Naive thymus-derived CD8-positive, alpha-beta T cell (primary cell): ENCODE data around the gene VDR. TPM values are rescaled to one million over a fixed set of nuclear protein-coding genes. Genes with fewer than 3 reads are reported as not detected.

ENCODE experiments used
- ATAC-seq, 2 donors: fragments of 150-1000 bp; cut with Tn5 transposase in 1 of 2; sonication (Bioruptor Pico), chemical (Tn5 transposase) in 1 of 2; 1 replicate in 1 of 2; 2 replicates in 1 of 2; pipeline ENCODE4 v1.10.0; 2021; ENCODE audit warnings: mild to moderate bottlenecking in 2 of 2, moderate library complexity in 2 of 2
- POLR2A ChIA-PET: fragments of 350-600 bp; sonication (Branson Sonifier 250); formaldehyde crosslinking; loops from one replicate; lab custom pipeline; 2021; ENCODE audit warnings: antibody characterized with exemption; lab: Charles Lee
- DNase-seq, 10 donors: peaks; one replicate each; pipeline versions ENCODE4 v3.0.0 to v3.0.0-alpha.2; 2020 to 2022
- H3K27ac Mint-ChIP-seq, 10 donors: one replicate each; pipeline ENCODE4 v1.8.0; 2020 to 2022; ENCODE audit warnings: mild to moderate bottlenecking in 10 of 10, mixed read lengths in 10 of 10, moderate library complexity in 4 of 10, inconsistent platforms in 1 of 10
- H3K27me3 Mint-ChIP-seq, 5 donors: one replicate each; pipeline ENCODE4 v1.8.0; 2021 to 2022; ENCODE audit warnings: mixed read lengths in 5 of 5
- H3K36me3 Mint-ChIP-seq, 3 donors: one replicate each; pipeline ENCODE4 v1.8.0; 2020 to 2022; ENCODE audit warnings: mixed read lengths in 3 of 3, mild to moderate bottlenecking in 2 of 3, inconsistent platforms in 1 of 3
- H3K4me1 Mint-ChIP-seq, 4 donors: one replicate each; pipeline ENCODE4 v1.8.0; 2021 to 2022; ENCODE audit warnings: mixed read lengths in 4 of 4
- H3K4me3 Mint-ChIP-seq, 10 donors: one replicate each; pipeline ENCODE4 v1.8.0; 2020 to 2022; ENCODE audit warnings: mild to moderate bottlenecking in 10 of 10, mixed read lengths in 10 of 10, moderate library complexity in 6 of 10, inconsistent platforms in 1 of 10
- H3K9me3 Mint-ChIP-seq, 9 donors: one replicate each; pipeline ENCODE4 v1.8.0; 2020 to 2022; ENCODE audit warnings: mixed read lengths in 9 of 9, mild to moderate bottlenecking in 3 of 9, inconsistent platforms in 1 of 9, moderate library complexity in 1 of 9
- polyA plus RNA-seq, 3 donors: library from polyadenylated mRNA; unstranded; fragments of 300-500 nt; fragmentation: Illumina TruSeq; gene quantifications; one replicate each; pipeline ENCODE4 v1.2.3, GENCODE V29; 2021
- total RNA-seq, 8 experiments: library from RNA in 2 of 8; stranded (reverse) in 2 of 8; gene quantifications; one replicate each; pipeline ENCODE4 v1.2.3 and lab custom pipeline; 2021 to 2026

Gene VDR
- total and polyA plus RNA-seq, 5 experiments from 2014 or later = 0.49 to 0.73 TPM; not detected in 3

DNA sequence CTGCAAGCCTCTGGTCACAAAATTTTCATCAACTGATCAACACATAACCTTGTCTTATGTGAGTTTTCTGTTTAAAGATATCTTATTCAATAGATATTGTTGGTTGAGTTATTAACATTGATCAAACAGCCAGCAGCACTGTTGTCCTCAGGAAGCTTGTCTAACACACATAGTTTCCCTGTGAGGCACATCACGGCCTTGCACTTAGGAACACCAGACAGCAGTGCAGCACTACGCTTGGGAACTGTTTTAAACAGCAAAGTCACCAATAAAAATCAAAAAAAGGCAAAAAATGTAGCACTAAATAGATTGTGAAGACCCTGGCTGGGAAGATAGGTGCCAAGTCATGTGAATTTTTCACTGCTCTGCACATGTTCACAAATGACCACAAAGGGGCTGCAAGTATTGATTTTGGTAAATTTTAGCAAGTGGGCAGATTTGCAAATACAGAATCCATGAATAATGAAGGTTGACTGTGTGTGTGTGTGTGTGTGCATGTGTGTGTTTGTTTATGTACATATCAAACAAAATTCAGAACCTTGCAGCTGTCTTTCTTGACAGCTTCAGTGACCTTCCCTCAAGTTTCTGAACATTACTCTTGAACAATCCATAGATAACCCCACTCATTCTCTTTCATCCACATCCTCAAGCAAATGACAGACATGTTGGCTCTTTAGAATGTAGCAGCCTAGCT is 28.9 kb downstream of the VDR start:
- POLR2A ChIA-PET = no interaction called here
- H3K4me1 Mint-ChIP-seq = peaks cover 0 to 4% (median 2%) of the 10 kb centered on the region in 4 donors
- no peak overlapping the region for H3K4me3 Mint-ChIP-seq
- no peak for DNase-seq
- H3K27me3 Mint-ChIP-seq = peaks cover 0 to 11% (median 0%) of the 10 kb centered on the region in 5 donors
- no peak for ATAC-seq
- H3K36me3 Mint-ChIP-seq = no peaks in the 10 kb centered on the region
- no peaks in the 10 kb centered on the region for H3K9me3 Mint-ChIP-seq
- no peak overlapping the region for H3K27ac Mint-ChIP-seq

DNA sequence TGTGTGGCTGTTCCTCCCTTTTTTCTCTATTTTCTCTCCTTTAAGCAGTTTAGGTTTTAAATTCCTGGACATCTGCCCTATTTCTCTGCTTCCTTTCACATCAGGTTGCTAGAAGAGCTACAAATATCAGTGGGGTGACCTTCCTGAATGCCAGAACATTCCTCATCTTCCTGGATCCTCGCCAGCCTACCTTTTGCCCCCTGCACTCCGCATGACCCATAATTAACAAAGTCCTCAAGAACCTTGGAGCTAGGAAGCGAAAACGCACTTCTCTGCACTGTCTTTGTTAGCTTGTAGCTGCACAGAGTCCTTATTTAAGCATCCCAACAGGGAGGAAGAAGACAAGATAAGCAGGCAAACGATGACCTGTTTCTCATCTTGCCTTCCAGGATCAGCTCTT is 30.5 kb downstream of the VDR start:
- H3K27ac Mint-ChIP-seq = peak overlapping the region in 1 of 10 donors; percentile 53
- no peak overlapping the region for H3K4me3 Mint-ChIP-seq
- H3K27me3 Mint-ChIP-seq = peaks cover 0 to 11% (median 0%) of the 10 kb centered on the region in 5 donors
- H3K4me1 Mint-ChIP-seq = peaks cover 0 to 11% (median 2%) of the 10 kb centered on the region in 4 donors
- no peak for ATAC-seq
- POLR2A ChIA-PET = no interaction called here
- no peaks in the 10 kb centered on the region for H3K36me3 Mint-ChIP-seq
- DNase-seq = no peak
- no peaks in the 10 kb centered on the region for H3K9me3 Mint-ChIP-seq

DNA sequence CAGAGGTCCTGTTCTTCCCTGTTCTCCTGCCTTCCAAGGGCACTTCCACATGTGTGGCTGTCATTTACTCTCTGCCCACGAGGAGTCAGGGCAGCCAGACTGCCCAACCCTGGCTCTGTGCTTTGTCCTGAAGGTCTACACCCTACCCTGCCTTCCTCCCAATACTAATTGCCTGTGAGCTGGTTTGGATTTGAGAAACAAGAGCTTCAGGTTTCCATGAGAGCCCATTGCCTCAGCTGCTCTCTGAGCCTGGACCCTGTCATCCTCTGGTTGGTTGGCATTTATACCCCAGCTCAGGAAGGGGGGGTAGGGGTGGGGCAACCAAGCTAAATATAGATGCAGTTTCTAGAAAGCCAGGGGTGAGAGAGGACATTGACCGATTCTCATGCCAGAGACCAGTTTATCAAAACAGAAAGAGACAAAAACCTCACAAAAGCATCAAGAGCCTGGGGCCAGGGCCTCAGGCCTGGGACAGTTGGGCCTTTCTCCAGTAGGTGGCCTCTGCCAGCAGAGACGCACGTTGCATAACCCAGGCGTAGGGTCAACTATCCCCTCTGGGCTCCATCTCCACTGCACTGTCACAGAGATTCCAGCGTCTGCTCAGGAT is 34.5 kb downstream of the VDR start:
- H3K4me1 Mint-ChIP-seq = peaks cover 0 to 26% (median 0%) of the 10 kb centered on the region in 4 donors
- POLR2A ChIA-PET = interaction anchor here (0.6 to 0.7 kb wide), 2 partner anchors 9 to 93 kb away, joined by 3 read pairs; partner anchors contain the start of gene TMEM106C
- DNase-seq = no peak
- no peaks in the 10 kb centered on the region for H3K36me3 Mint-ChIP-seq
- H3K9me3 Mint-ChIP-seq = no peaks in the 10 kb centered on the region
- H3K27ac Mint-ChIP-seq = peak overlapping the region in 2 of 10 donors; percentile 28 to 48
- no peak overlapping the region for H3K4me3 Mint-ChIP-seq
- ATAC-seq = peak in 1 of 2 donors; percentile 41
- H3K27me3 Mint-ChIP-seq = peaks cover 0 to 4% (median 0%) of the 10 kb centered on the region in 5 donors

DNA sequence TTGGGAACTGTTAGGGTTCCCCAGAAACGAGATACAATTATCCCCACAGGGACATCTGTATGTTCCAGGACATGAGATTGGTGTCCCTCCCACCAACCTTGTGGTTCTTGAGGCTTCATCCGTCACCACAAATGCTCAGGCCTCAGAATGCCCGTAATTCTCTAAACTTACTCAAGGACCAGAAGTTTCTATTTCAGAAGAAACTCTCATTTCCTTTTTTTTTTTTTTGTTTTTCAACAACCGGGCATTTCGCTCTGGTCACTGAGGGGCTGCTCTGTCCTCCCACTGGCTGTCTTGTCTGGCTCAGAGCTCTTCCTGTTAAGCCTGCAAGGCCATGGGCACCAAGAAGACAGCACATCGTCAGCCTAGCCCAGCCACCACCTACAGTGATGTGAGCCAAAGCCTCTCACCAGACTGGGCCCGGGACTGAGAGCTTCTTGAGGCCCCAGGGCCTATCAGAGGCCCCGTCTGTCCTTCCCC is 36.2 kb downstream of the VDR start:
- no peaks in the 10 kb centered on the region for H3K36me3 Mint-ChIP-seq
- ATAC-seq = no peak
- no peaks in the 10 kb centered on the region for H3K9me3 Mint-ChIP-seq
- no peaks in the 10 kb centered on the region for H3K27me3 Mint-ChIP-seq
- H3K27ac Mint-ChIP-seq = no peak overlapping the region
- H3K4me1 Mint-ChIP-seq = peaks cover 0 to 26% (median 0%) of the 10 kb centered on the region in 4 donors
- POLR2A ChIA-PET = no interaction called here
- H3K4me3 Mint-ChIP-seq = no peak overlapping the region
- no peak for DNase-seq

DNA sequence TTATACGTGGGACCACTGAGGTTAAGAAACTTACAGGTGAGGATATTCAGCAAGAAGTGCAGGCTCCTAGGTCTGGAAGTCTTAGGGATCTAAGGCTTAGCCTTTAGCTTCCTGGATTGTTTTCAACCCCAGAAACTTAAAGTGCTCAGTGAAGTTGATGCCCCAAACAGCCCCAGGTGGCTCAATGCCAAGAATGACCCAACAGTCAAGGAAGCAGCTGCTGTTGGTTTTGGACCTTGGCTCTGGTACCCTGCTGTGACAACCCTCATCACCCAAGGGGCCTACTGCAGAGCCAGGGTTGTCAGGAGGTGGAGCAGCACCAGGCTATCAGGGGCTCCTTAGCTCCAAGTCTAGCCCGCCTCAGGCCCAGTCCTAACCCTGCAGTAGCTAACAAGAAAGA is 36.8 kb downstream of the VDR start:
- POLR2A ChIA-PET = no interaction called here
- DNase-seq = no peak
- no peaks in the 10 kb centered on the region for H3K27me3 Mint-ChIP-seq

DNA sequence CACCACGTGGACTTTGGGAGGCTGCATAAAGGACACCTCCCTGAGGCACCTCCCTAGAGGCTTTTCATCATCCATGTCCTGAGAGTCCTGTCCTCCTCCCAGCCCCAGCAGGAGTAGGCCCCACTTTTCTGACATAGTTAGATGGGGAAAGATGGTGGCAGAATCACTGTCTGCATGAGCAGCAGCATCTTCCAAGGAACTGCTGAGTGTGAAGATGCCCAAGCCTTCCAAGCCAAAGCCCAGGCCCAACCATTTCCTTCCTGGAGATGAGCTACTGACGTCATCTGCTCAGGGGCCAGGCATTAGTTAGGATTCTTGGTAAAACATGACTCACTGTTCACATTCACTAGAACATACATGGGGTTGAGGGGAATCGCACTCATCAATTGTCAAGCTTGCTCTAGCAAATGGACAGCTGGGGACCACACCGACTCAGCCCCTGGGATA is 37.3 kb downstream of the VDR start:
- no peaks in the 10 kb centered on the region for H3K36me3 Mint-ChIP-seq
- no peak for DNase-seq
- H3K4me1 Mint-ChIP-seq = peaks cover 0 to 26% (median 0%) of the 10 kb centered on the region in 4 donors
- ATAC-seq = no peak
- no peaks in the 10 kb centered on the region for H3K27me3 Mint-ChIP-seq
- H3K9me3 Mint-ChIP-seq = no peaks in the 10 kb centered on the region
- POLR2A ChIA-PET = no interaction called here
- no peak overlapping the region for H3K4me3 Mint-ChIP-seq
- no peak overlapping the region for H3K27ac Mint-ChIP-seq

More for the DNA sequence above, 36.8 kb downstream of the VDR start:
- Mint-ChIP-seq H3K4me1 (peaks cover 0 to 26% (median 0%) of the 10 kb centered on the region in 4 donors), H3K36me3 (no peaks in the 10 kb centered on the region), H3K4me3 (no peak overlapping the region), H3K9me3 (no peaks in the 10 kb centered on the region), H3K27ac (no peak overlapping the region)
- ATAC-seq = no peak

DNA sequence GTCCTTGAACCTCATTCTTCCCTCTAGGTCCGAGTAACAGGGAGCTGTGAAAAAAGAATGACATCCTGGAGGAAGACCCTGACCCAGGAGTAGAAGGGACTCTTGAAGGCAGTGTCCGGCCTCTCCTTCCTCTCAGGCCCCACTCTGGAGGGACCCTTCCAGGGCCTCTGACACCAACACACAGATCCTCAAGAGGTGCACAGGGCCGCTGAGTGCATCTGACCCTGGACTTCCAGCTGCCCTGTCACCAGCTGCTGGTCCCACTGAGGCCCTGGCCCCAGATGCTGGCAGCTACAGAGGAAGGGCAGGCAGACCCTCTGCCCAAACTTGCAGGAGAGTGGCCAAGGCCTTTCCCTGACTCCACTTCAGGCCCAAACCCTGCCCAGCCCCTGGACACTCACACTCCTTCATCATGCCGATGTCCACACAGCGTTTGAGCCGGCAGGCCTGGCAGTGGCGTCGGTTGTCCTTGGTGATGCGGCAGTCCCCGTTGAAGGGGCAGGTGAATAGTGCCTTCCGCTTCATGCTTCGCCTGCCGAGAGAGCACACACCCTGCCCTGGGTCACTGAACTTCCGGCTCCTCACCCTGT is 40.1 kb downstream of the VDR start:
- POLR2A ChIA-PET = no interaction called here
- no peak overlapping the region for H3K27ac Mint-ChIP-seq
- DNase-seq (no peak), ATAC-seq (no peak)
- H3K9me3 Mint-ChIP-seq = no peaks in the 10 kb centered on the region
- no peaks in the 10 kb centered on the region for H3K27me3 Mint-ChIP-seq
- no peak overlapping the region for H3K4me3 Mint-ChIP-seq
- peaks cover 0 to 14% (median 0%) of the 10 kb centered on the region in 4 donors for H3K4me1 Mint-ChIP-seq
- no peaks in the 10 kb centered on the region for H3K36me3 Mint-ChIP-seq

DNA sequence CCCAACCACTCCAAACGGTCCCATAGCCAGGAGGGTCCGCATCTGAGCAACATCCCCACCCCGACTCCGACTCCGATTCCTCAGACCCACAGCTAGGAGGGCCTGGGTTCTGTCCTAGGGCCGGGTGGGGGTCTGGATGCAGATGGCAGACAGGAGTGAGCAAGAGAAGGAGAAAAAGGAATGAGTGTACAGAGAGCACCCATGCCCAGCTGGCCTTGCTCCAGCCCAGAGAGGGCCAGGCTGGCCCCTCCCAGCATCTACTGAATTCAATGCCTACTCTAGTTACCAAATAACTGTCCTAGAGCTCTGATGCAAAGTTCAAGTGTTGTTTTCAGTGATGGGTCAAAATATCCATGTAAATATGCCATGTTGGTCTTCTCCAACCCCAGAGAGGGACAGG is 40.8 kb downstream of the VDR start:
- Mint-ChIP-seq H3K27ac (no peak overlapping the region), H3K4me1 (peaks cover 0 to 13% (median 1%) of the 10 kb centered on the region in 4 donors), H3K27me3 (no peaks in the 10 kb centered on the region), H3K9me3 (no peaks in the 10 kb centered on the region), H3K36me3 (no peaks in the 10 kb centered on the region), H3K4me3 (no peak overlapping the region)
- POLR2A ChIA-PET = no interaction called here
- no peak for ATAC-seq
- no peak for DNase-seq

DNA sequence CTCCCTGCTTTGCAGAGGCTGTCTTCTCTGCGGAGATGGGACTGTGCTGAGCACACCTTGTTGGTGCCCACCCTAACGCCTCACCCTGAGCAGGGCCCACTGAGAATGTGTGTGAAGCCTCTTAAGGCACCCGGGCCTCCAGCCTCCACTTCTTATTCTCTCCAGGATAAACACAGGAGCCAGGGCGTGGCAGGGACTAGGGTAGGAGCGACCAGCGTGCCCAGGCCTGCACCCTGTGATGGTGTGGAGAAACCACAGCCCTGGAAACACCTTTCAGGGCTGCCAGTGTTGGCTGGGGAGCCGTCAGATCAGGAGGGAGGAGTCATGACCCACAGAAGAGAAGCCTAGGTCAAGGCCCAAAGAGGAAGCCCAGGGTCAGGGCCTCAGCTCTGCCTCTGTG is 41.3 kb downstream of the VDR start:
- Mint-ChIP-seq H3K36me3 (no peaks in the 10 kb centered on the region), H3K4me3 (no peak overlapping the region), H3K4me1 (peaks cover 0 to 9% (median 1%) of the 10 kb centered on the region in 4 donors), H3K27ac (no peak overlapping the region), H3K9me3 (no peaks in the 10 kb centered on the region), H3K27me3 (no peaks in the 10 kb centered on the region)
- POLR2A ChIA-PET = no interaction called here
- no peak for DNase-seq
- ATAC-seq = no peak

DNA sequence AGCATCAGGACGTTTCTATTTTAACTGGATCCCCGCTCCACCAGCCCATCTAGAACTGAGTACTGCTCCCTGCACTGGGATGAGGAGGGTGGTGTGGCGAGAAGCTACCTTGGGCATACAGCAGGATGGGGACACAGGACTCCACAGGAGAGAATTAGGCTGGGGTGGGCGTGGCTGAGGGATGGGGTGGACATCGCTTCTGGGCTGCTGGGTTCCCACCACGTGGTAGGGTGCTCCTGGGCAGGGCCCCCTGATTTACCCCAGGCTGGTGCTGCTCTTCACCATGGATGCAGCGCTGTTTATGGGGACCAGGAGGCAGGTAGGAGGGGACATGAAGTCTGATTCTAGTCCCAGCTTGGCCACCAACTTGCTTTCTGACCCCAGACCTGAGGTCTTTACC is 41.9 kb downstream of the VDR start:
- Mint-ChIP-seq H3K9me3 (no peaks in the 10 kb centered on the region), H3K27ac (no peak overlapping the region), H3K27me3 (no peaks in the 10 kb centered on the region), H3K36me3 (no peaks in the 10 kb centered on the region), H3K4me3 (no peak overlapping the region), H3K4me1 (peaks cover 0 to 6% (median 1%) of the 10 kb centered on the region in 4 donors)
- POLR2A ChIA-PET = no interaction called here
- no peak for DNase-seq
- ATAC-seq = no peak

DNA sequence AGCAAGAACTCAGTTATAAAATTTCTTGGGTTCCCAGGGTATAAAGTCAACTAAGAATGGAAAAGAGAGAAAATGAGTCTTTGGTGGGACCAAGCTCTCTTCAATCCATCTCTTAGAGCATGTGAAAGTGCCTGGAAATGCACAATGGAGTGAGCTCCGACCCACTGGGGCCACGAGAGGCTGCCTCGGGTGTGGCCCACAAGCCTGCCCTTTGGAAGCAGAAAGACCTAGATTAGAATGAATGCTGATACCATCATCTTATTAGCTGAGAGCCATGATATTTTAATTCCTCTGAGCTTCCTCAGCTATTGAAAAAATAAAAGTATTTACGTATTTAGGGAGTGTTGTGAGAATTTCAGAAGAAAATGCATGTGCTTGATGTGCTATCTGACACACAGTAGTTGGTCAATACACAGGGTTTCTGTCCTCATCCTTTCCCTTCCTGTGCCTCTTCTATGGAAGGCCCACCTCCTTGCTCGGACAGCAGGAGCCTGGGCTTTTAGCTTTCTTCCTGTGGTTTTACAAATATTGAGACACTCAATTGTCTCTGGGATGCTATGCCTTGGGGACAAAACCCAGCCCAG is 42.5 kb downstream of the VDR start:
- Mint-ChIP-seq H3K27me3 (no peaks in the 10 kb centered on the region), H3K36me3 (no peaks in the 10 kb centered on the region), H3K4me3 (no peak overlapping the region), H3K27ac (no peak overlapping the region), H3K9me3 (no peaks in the 10 kb centered on the region), H3K4me1 (peaks cover 0 to 2% (median 0%) of the 10 kb centered on the region in 4 donors)
- no peak for DNase-seq
- ATAC-seq = no peak
- POLR2A ChIA-PET = no interaction called here

DNA sequence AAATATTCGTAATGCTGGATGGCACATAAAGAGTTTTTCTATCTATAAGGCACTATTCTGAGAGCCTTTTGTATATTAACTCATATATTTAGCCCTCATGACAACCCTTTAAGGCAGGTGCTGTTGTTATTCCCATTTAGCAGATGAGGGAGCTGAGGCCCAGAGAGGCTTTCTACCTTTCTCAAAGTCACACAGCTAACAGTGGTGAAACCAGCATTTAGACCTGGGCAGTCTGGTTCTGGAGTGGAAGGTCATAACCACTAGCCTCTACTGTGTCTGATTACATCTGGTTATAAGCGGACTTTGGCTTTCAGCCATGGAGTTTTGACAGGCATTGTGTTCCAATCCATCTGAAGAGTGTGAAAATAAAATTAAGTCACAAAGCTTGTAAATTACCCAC is 43.9 kb downstream of the VDR start:
- Mint-ChIP-seq H3K4me1 (peaks cover 0 to 2% (median 0%) of the 10 kb centered on the region in 4 donors), H3K9me3 (no peaks in the 10 kb centered on the region), H3K27me3 (no peaks in the 10 kb centered on the region), H3K4me3 (no peak overlapping the region), H3K27ac (no peak overlapping the region), H3K36me3 (no peaks in the 10 kb centered on the region)
- ATAC-seq (no peak), DNase-seq (no peak)
- POLR2A ChIA-PET = interaction anchor here (0.5 kb wide), 1 partner anchor 10 kb away, joined by 3 read pairs; no protein-coding TSS in a partner anchor
